GM23248 (cell line): Measurements from ENCODE around the gene ARHGEF10L.

ENCODE experiments used
- EZH2 ChIP-seq: fragments of 200-600 bp; sonication (generic); IDR thresholded peaks from 2 replicates; pipeline ENCODE4 v1.6.1; 2018; ENCODE audit warnings: antibody characterized with exemption, mild to moderate bottlenecking; ENCODE audit not compliant: insufficient read depth, poor library complexity, severe bottlenecking
- EZH2phosphoT487 ChIP-seq: fragments of 200-600 bp; sonication (generic); IDR thresholded peaks from 2 replicates; pipeline ENCODE4 v1.6.1; 2018; ENCODE audit warnings: antibody characterized with exemption, moderate library complexity, mild to moderate bottlenecking, low read depth; ENCODE audit not compliant: insufficient read depth

GRCh38 chr1:17529381-17529780 is 10.1 kb upstream of the ARHGEF10L start:
- TF ChIP-seq EZH2phosphoT487 = no peak
- TF ChIP-seq EZH2 = no peak
